HFFc6 (cell line): ENCODE data around the gene SACS. TPM values are rescaled to one million over a fixed set of nuclear protein-coding genes. Genes with fewer than 3 reads are reported as not detected.
A peak's percentile ranks its signal among the peaks of the same experiment; 100 is the strongest.

Experiments used
- DNase-seq: peaks from one replicate; pipeline ENCODE4 v3.0.0-alpha.2; 2018
- H3K27ac Mint-ChIP-seq: 2 replicates; pipeline ENCODE4 v1.8.0; 2020; ENCODE audit warnings: mild to moderate bottlenecking, mixed read lengths
- H3K27me3 Mint-ChIP-seq: 2 replicates; pipeline ENCODE4 v1.8.0; 2021; ENCODE audit warnings: mild to moderate bottlenecking, moderate library complexity, mixed read lengths; ENCODE audit not compliant: insufficient read depth
- H3K36me3 Mint-ChIP-seq: 2 replicates; pipeline ENCODE4 v1.8.0; 2021; ENCODE audit warnings: low read depth, mixed read lengths
- H3K4me1 Mint-ChIP-seq: 2 replicates; pipeline ENCODE4 v1.8.0; 2020; ENCODE audit warnings: low read depth, mixed read lengths
- H3K4me3 Mint-ChIP-seq: 2 replicates; pipeline ENCODE4 v1.8.0; 2020; ENCODE audit warnings: mild to moderate bottlenecking, moderate library complexity, mixed read lengths
- H3K9me3 Mint-ChIP-seq: 2 replicates; pipeline ENCODE4 v1.8.0; 2020; ENCODE audit warnings: mild to moderate bottlenecking, mixed read lengths
- CTCF ChIP-seq: fragments of 200-600 bp; sonication (generic); IDR thresholded peaks from 2 replicates; pipeline ENCODE4 v1.5.0; 2021; ENCODE audit warnings: antibody characterized with exemption, mild to moderate bottlenecking
- total RNA-seq, 6 experiments: library from RNA; stranded (reverse); fragmentation: NEBNext Ultra II Directional; extraction: Animal tissue kit (Norgen Biotek cat#: 25700); gene quantifications; 2 replicates in 1 of 6; 3 replicates in 5 of 6; pipeline ENCODE4 v1.2.3, GENCODE V29; 2021

SACS gene
- total RNA-seq, 6 experiments from 2014 or later: 43.9 to 50.9 (median 47.1) TPM

DNA sequence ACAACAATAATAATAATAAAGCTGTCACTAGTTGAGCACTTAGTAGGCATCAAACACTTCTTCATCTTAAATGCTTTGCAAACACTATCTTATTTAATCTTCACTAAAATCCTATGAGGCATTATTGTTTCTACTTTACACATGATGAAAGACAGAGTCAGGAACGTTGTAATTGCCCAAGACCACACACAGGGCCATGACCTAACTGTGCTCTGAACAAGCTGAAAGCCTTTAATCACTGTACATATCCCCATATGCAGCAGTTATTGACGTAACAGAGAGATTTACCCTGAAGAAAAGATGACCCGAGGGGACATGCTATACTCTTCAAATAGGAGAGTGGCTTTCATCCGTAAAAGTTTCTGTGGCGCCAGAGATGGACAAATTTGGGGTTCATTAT is 53.0 kb downstream of the SACS start:
- Mint-ChIP-seq H3K4me3 (no peak overlapping the region; the same call in 1 of the 2 replicates), H3K4me1 (peaks cover 91% of the 10 kb centered on the region), H3K27me3 (no peaks in the 10 kb centered on the region), H3K36me3 (peaks cover 5% of the 10 kb centered on the region; the same call in 1 of the 2 replicates), H3K27ac (peak overlapping the region; percentile 92), H3K9me3 (no peaks in the 10 kb centered on the region)
- TF ChIP-seq CTCF: no peak
- peak; percentile 30 for DNase-seq

DNA sequence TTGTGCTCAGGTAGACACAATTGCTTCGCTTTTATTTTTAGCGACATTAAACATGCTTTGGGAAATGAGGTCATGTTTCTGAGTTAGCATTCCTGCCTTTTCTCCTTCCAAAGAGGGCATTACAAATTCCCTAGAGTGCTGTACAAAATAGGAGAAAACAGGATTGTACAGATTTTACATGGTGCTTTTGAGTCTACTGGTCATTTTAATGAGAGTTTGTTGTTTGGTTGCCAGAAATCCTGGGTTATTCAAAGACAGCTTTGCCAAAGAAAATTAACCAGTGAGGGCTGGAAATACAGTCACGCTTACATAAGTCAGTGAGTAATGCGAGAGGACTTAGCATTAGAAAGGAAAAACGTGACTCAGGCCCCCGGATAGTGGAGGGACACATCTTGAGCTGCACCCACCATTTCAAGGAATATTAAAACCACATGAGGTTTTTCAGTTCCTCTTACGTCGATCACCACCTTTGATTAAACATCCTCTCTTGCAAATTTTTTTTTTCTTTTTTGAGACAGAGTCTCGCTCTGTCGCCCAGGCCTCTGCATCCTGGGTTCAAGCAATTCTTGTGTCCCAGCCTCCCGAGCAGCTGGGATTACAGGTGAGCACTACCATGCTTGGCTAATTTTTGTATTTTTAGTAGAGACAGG is 55.4 kb downstream of the SACS start:
- Mint-ChIP-seq H3K4me1 (peaks cover 80% of the 10 kb centered on the region), H3K9me3 (no peaks in the 10 kb centered on the region), H3K27me3 (no peaks in the 10 kb centered on the region), H3K4me3 (peak overlapping the region; percentile 62), H3K36me3 (peaks cover 11% of the 10 kb centered on the region; the same call in 1 of the 2 replicates), H3K27ac (peak overlapping the region; percentile 92)
- TF ChIP-seq CTCF: no peak
- peak; percentile 99 for DNase-seq

DNA sequence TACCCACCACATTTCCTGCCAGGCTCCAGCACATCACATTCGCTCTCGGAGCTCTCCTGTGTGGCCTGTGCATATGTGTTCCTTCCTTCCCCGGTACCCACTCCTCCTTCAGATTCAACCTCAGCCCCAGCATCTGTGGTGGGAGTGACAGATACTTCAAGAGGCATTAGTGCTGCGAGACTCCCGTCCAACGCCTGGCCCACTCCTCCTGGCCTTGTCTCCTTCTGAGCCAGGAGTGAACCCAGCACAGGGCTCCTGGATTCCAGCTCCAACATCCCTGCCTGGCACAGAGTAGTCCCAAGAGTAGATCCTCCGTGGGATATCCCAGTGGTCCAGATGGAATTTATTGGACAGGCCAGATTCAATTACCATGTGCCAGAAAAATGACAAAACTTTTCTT is 55.9 kb downstream of the SACS start:
- no peaks in the 10 kb centered on the region for H3K9me3 Mint-ChIP-seq
- peaks cover 16% of the 10 kb centered on the region; the same call in 1 of the 2 replicates for H3K36me3 Mint-ChIP-seq
- H3K27ac Mint-ChIP-seq: peak overlapping the region; percentile 92
- H3K4me3 Mint-ChIP-seq: peak overlapping the region; percentile 62
- no peak for DNase-seq
- peaks cover 1% of the 10 kb centered on the region; the same call in 1 of the 2 replicates for H3K27me3 Mint-ChIP-seq
- no peak for TF ChIP-seq CTCF
- H3K4me1 Mint-ChIP-seq: peaks cover 83% of the 10 kb centered on the region

GRCh38 chr13:23375001-23375971 is 58.2 kb downstream of the SACS start:
- H3K27me3 Mint-ChIP-seq: peaks cover 1% of the 10 kb centered on the region; the same call in 1 of the 2 replicates
- peak; percentile 90 for DNase-seq
- peak overlapping the region; percentile 92 for H3K27ac Mint-ChIP-seq
- H3K4me1 Mint-ChIP-seq: peaks cover 82% of the 10 kb centered on the region
- no peaks in the 10 kb centered on the region for H3K9me3 Mint-ChIP-seq
- H3K4me3 Mint-ChIP-seq: peak overlapping the region; percentile 89
- peak; percentile 67 for TF ChIP-seq CTCF
- peaks cover 34% of the 10 kb centered on the region for H3K36me3 Mint-ChIP-seq

GRCh38 chr13:23372264-23372906 is 61.1 kb downstream of the SACS start:
- no peak for TF ChIP-seq CTCF
- Mint-ChIP-seq H3K4me3 (peak overlapping the region; percentile 89), H3K27me3 (peaks cover 1% of the 10 kb centered on the region; the same call in 1 of the 2 replicates), H3K36me3 (peaks cover 38% of the 10 kb centered on the region), H3K27ac (peak overlapping the region; percentile 12), H3K4me1 (peaks cover 53% of the 10 kb centered on the region), H3K9me3 (no peaks in the 10 kb centered on the region)
- DNase-seq: peak; percentile 32
